H1 (cell line): ENCODE results near the gene GRAMD1B. TPM values are rescaled to one million over a fixed set of nuclear protein-coding genes. Genes with fewer than 3 reads are reported as not detected.

Source experiments
- CTCF ChIA-PET: fragments of 300-600 bp; sonication (Branson Sonifier 250); formaldehyde crosslinking; loops from one replicate; lab custom pipeline; 2021; ENCODE audit not compliant: partially characterized antibody; lab: Charles Lee
- POLR2A ChIA-PET: fragments of 300-600 bp; sonication (Branson Sonifier 250); formaldehyde crosslinking; loops from one replicate; lab custom pipeline; 2021; ENCODE audit warnings: inconsistent platforms; ENCODE audit not compliant: partially characterized antibody; lab: Charles Lee
- DNase-seq, 2 experiments: peaks; one replicate each; pipeline versions ENCODE4 v3.0.0 to v3.0.0-alpha.2; 2010 to 2022; ENCODE audit warnings: low spot score in 2 of 2, low read depth in 1 of 2, mixed read lengths in 1 of 2
- FAIRE-seq: peaks from 2 replicates; lab custom pipeline; 2011; peaks lifted over from hg19 to GRCh38; lab: Jason Lieb, UNC
- H2AFZ ChIP-seq: 2 replicates; pipeline ENCODE4 v1.8.1; 2012; ENCODE audit warnings: low read length, inconsistent platforms
- H2AK5ac ChIP-seq: 2 replicates; pipeline ENCODE4 v1.6.1; 2013; ENCODE audit warnings: low read depth, low read length
- H2BK120ac ChIP-seq: replicated peaks from 2 replicates; pipeline ENCODE3; 2013; ENCODE audit warnings: low read depth, low read length, inconsistent platforms
- H2BK12ac ChIP-seq: 2 replicates; pipeline ENCODE4 v1.6.1; 2013; ENCODE audit warnings: low read depth, low read length
- H2BK15ac ChIP-seq: 2 replicates; pipeline ENCODE4 v1.6.1; 2013; ENCODE audit warnings: low read length
- H2BK20ac ChIP-seq: 2 replicates; pipeline ENCODE4 v1.6.1; 2013; ENCODE audit warnings: low read length
- H2BK5ac ChIP-seq: 2 replicates; pipeline ENCODE4 v1.6.1; 2013; ENCODE audit warnings: low read depth, low read length
- H3K14ac ChIP-seq: 2 replicates; pipeline ENCODE4 v1.6.1; 2013; ENCODE audit warnings: inconsistent platforms; ENCODE audit not compliant: insufficient read length
- H3K18ac ChIP-seq: 2 replicates; pipeline ENCODE4 v1.6.1; 2013; ENCODE audit warnings: low read length; ENCODE audit errors: extremely low read depth
- H3K23ac ChIP-seq: 2 replicates; pipeline ENCODE4 v1.6.1; 2013; ENCODE audit warnings: inconsistent platforms; ENCODE audit not compliant: insufficient read length
- H3K23me2 ChIP-seq: 2 replicates; pipeline ENCODE4 v1.6.1; 2013; ENCODE audit warnings: low read depth, low read length
- H3K27ac ChIP-seq: 2 replicates; pipeline ENCODE4 v1.6.1; 2011; ENCODE audit warnings: low read depth, low read length, inconsistent platforms
- H3K27me3 ChIP-seq, 4 experiments: replicated peaks in 1 of 4; 1 replicate in 1 of 4; 2 replicates in 3 of 4; pipeline versions ENCODE4 v1.6.1 to v1.8.1; 2011 to 2013; ENCODE audit warnings: low read length in 3 of 4, mild to moderate bottlenecking in 3 of 4, inconsistent platforms in 2 of 4, mixed read lengths in 2 of 4, moderate library complexity in 1 of 4; ENCODE audit not compliant: control insufficient read depth in 3 of 4, insufficient read depth in 3 of 4; ENCODE audit errors: extremely low read depth in 1 of 4
- H3K36me3 ChIP-seq, 4 experiments: 2 replicates each; pipeline versions ENCODE4 v1.6.1 to v1.8.1; 2011 to 2013; ENCODE audit warnings: mild to moderate bottlenecking in 4 of 4, low read length in 3 of 4, moderate library complexity in 2 of 4, control low read depth in 1 of 4, inconsistent platforms in 1 of 4; ENCODE audit not compliant: insufficient read depth in 4 of 4, control insufficient read depth in 2 of 4
- H3K4ac ChIP-seq: replicated peaks from 2 replicates; pipeline ENCODE3; 2013; ENCODE audit warnings: low read length, low read depth, mixed read lengths, inconsistent platforms; ENCODE audit not compliant: insufficient read length
- H3K4me1 ChIP-seq, 4 experiments: replicated peaks in 1 of 4; 1 replicate in 1 of 4; 2 replicates in 3 of 4; pipeline versions ENCODE4 v1.6.1 to v1.8.1; 2011 to 2013; ENCODE audit warnings: low read length in 3 of 4, inconsistent platforms in 2 of 4, mixed read lengths in 1 of 4; ENCODE audit not compliant: insufficient read depth in 4 of 4, control insufficient read depth in 3 of 4
- H3K4me2 ChIP-seq, 2 experiments: 2 replicates each; pipeline versions ENCODE4 v1.6.1 to v1.8.1; 2011 to 2013; ENCODE audit warnings: low read depth in 2 of 2, low read length in 2 of 2, control low read depth in 1 of 2, inconsistent platforms in 1 of 2, mild to moderate bottlenecking in 1 of 2; ENCODE audit not compliant: insufficient read depth in 1 of 2
- H3K4me3 ChIP-seq, 4 experiments: fragments of 200-600, 300-600 bp in 1 of 4; sonication (generic), shearing (Covaris generic), sonication (Bioruptor Twin) in 1 of 4; 2 replicates each; pipeline versions ENCODE4 v1.5.1 to v1.8.1; 2011 to 2016; ENCODE audit warnings: low read length in 4 of 4, low read depth in 3 of 4, control low read depth in 2 of 4, inconsistent platforms in 2 of 4, mild to moderate bottlenecking in 2 of 4, mixed read lengths in 1 of 4, moderate library complexity in 1 of 4; ENCODE audit not compliant: insufficient read depth in 2 of 4; ENCODE audit errors: extremely low read depth in 1 of 4
- H3K56ac ChIP-seq: replicated peaks from 2 replicates; pipeline ENCODE3; 2013; ENCODE audit warnings: low read depth, mild to moderate bottlenecking, mixed read lengths, low read length, inconsistent platforms; ENCODE audit not compliant: insufficient read length
- H3K79me1 ChIP-seq: 2 replicates; pipeline ENCODE4 v1.6.1; 2013; ENCODE audit warnings: low read depth, low read length, control low read depth
- H3K79me2 ChIP-seq, 2 experiments: 2 replicates each; pipeline versions ENCODE4 v1.6.1 to v1.8.1; 2012 to 2013; ENCODE audit warnings: low read length in 2 of 2, mild to moderate bottlenecking in 2 of 2, inconsistent platforms in 1 of 2; ENCODE audit not compliant: insufficient read depth in 2 of 2, control insufficient read depth in 1 of 2
- H3K9ac ChIP-seq, 4 experiments: replicated peaks in 1 of 4; 1 replicate in 1 of 4; 2 replicates in 3 of 4; pipeline versions ENCODE4 v1.6.1 to v1.8.1; 2011 to 2013; ENCODE audit warnings: low read depth in 3 of 4, low read length in 3 of 4, control low read depth in 2 of 4, mild to moderate bottlenecking in 2 of 4, moderate library complexity in 2 of 4, inconsistent platforms in 1 of 4; ENCODE audit errors: extremely low read depth in 1 of 4
- H3K9me3 ChIP-seq, 2 experiments: 2 replicates each; pipeline versions ENCODE4 v1.6.1 to v1.8.1; 2012 to 2013; ENCODE audit warnings: mild to moderate bottlenecking in 2 of 2, moderate library complexity in 2 of 2, control low read depth in 1 of 2, inconsistent platforms in 1 of 2, low read depth in 1 of 2, low read length in 1 of 2, mixed read lengths in 1 of 2; ENCODE audit not compliant: insufficient read depth in 2 of 2
- H4K20me1 ChIP-seq, 2 experiments: replicated peaks in 1 of 2; 2 replicates each; pipeline versions ENCODE3 to v1.8.1; 2011 to 2013; ENCODE audit warnings: inconsistent platforms in 2 of 2, low read length in 2 of 2, mild to moderate bottlenecking in 1 of 2; ENCODE audit not compliant: insufficient read depth in 2 of 2, control insufficient read depth in 1 of 2
- H4K5ac ChIP-seq: 2 replicates; pipeline ENCODE4 v1.6.1; 2013; ENCODE audit warnings: low read length, low read depth, mixed read lengths, inconsistent platforms; ENCODE audit not compliant: insufficient read length
- H4K8ac ChIP-seq: 2 replicates; pipeline ENCODE4 v1.8.0; 2013; ENCODE audit warnings: mild to moderate bottlenecking, moderate library complexity, low read length, inconsistent platforms; ENCODE audit not compliant: insufficient read depth; ENCODE audit errors: extremely low read depth
- H4K91ac ChIP-seq: replicated peaks from 2 replicates; pipeline ENCODE3; 2013; ENCODE audit warnings: low read length, mixed read lengths, inconsistent platforms; ENCODE audit not compliant: insufficient read length
- MAFK ChIP-seq: IDR thresholded peaks from 2 replicates; pipeline ENCODE4 v1.6.1; 2012; ENCODE audit warnings: low read depth, mild to moderate bottlenecking, improper control_type of control experiment, low read length
- RAD21 ChIP-seq, 2 experiments: IDR thresholded peaks in 1 of 2; conservative IDR thresholded peaks in 1 of 2; 2 replicates each; pipeline ENCODE4 v1.6.1; 2011; ENCODE audit warnings: low read depth in 2 of 2, low read length in 2 of 2, improper control_type of control experiment in 1 of 2, inconsistent platforms in 1 of 2, mild to moderate bottlenecking in 1 of 2, moderate library complexity in 1 of 2
- SIX5 ChIP-seq: IDR thresholded peaks from 2 replicates; pipeline ENCODE4 v1.6.1; 2011; ENCODE audit warnings: mild to moderate bottlenecking, low read depth, low read length
- ZNF274 ChIP-seq: IDR thresholded peaks from 2 replicates; pipeline ENCODE4 v1.7.0; 2012; ENCODE audit warnings: low read length, borderline replicate concordance; ENCODE audit errors: extremely low read depth
- WGBS, 2 experiments: shearing (Covaris generic) in 1 of 2; methylation state at CpG; one replicate each; pipeline versions ENCODE4 v1.1.6 to v1.1.7; 2013 to 2015; ENCODE audit warnings: low lambda C conversion rate in 2 of 2, mixed read lengths in 2 of 2, inconsistent platforms in 1 of 2, low coverage in 1 of 2, missing lambda C conversion rate in 1 of 2; ENCODE audit not compliant: insufficient replicate concordance in 2 of 2, insufficient coverage in 1 of 2, insufficient read length in 1 of 2; ENCODE audit errors: extremely low coverage in 1 of 2, missing lambda C conversion rate in 1 of 2; 5-methylcytosine and 5-hydroxymethylcytosine counted together
- polyA plus RNA-seq, 7 experiments: library from polyadenylated mRNA; depleted of rRNA in 3 of 7; stranded (reverse) in 5 of 7; unstranded in 2 of 7; fragments of >200 nt in 5 of 7; fragments of 200-250 nt in 2 of 7; gene quantifications; 1 replicate in 5 of 7; 2 replicates in 1 of 7; 4 replicates in 1 of 7; pipeline versions ENCODE4 v1.2.1 to v1.2.3, GENCODE V29; 2011 to 2013; ENCODE audit warnings: missing spikeins in 2 of 7, mixed read lengths in 2 of 7
- total RNA-seq: library from RNA; stranded (reverse); fragmentation: NEBNext Ultra II Directional; extraction: Animal tissue kit (Norgen Biotek cat#: 25700); gene quantifications from 2 replicates; pipeline ENCODE4 v1.2.1, GENCODE V29; 2021
- TF ChIP-seq, protein P1 (sequence below): IDR thresholded peaks from 2 replicates; pipeline ENCODE4 v1.6.1; 2012; ENCODE audit warnings: inconsistent platforms
- TF ChIP-seq, protein P2 (sequence below), 3 experiments: IDR thresholded peaks; 1 replicate in 2 of 3; 2 replicates in 1 of 3; pipeline versions ENCODE4 v1.5.1 to v1.6.1; 2011; ENCODE audit warnings: low read length in 3 of 3, mild to moderate bottlenecking in 3 of 3, inconsistent platforms in 2 of 3, low read depth in 1 of 3, moderate library complexity in 1 of 3; ENCODE audit not compliant: insufficient read depth in 1 of 3; ENCODE audit errors: control extremely low read depth in 1 of 3
- TF ChIP-seq, protein P3 (sequence below): IDR thresholded peaks from 2 replicates; pipeline ENCODE4 v1.6.1; 2012; ENCODE audit warnings: inconsistent platforms

The GRAMD1B gene
- total and polyA plus RNA-seq, 2 of the 8 experiments (the other 6 are each of a cell fraction or from before 2014, with no cell fraction given), result 10.1 to 21.2 TPM

DNA sequence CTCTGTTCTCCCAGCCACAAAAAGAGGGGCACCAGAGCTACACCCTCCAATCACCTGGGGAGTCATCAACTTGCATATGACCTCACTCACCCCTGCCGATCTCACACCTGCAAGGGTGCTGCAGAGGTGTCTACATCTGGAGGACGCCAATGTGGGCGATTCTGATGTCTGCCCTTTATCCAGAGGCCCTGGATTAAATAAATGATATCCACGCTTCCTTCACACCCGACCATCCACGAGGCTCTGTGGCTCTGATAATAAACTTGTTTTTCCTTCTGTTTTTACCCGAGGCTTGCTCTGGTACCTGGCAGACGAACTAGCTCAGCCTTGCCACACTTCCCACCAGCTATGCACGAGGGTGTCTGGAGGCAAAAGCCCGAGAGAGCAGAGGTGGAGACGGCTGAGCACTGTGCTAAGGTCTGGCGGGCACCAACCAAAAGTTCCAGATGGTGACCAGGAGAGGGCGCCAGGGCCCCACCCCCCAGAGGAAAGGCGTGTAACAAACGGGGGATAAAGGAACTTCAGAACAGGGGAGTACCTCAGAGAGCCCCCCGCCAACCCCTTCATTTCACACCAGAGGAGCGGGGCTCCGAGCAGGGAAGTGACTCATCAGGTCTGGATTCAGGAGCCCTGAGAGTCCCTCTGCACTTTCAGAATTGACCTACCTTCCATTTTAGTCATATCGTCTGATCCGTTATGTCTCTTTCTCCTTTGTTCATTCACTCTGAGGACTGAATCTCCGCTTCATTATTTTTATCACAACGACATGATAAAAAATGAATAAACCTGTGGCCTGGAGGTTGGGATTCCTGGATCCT, 210.8 kb downstream of the GRAMD1B start:
- peak; percentile 87 for FAIRE-seq
- POLR2A ChIA-PET, result interaction anchor here (1.1 kb wide), 1 partner anchor 208 kb away, joined by 3 read pairs; no protein-coding TSS in a partner anchor

More for the DNA sequence above, 210.8 kb downstream of the GRAMD1B start:
- no peak overlapping the region for H3K4ac ChIP-seq
- peak overlapping the region; percentile 48 for H3K18ac ChIP-seq
- H2BK120ac ChIP-seq, result no peak overlapping the region
- H3K23ac ChIP-seq, result no peak overlapping the region
- no peaks in the 10 kb centered on the region for H3K79me2 ChIP-seq
- no peak overlapping the region for H2AK5ac ChIP-seq
- WGBS, 2 experiments, result 45% methylated on average over 22 of the region's 22 CpGs; no CpG with 5 or more reads in 1 of the 2 experiments
- H3K27me3 ChIP-seq, result 0 out of 7 replicates have a peak, but pooled peaks cover 0 to 2% (median 0%) of the 10 kb centered on the region in 4 experiments
- H3K9me3 ChIP-seq, result no peaks in the 10 kb centered on the region
- H2BK20ac ChIP-seq, result no peak overlapping the region
- no peak overlapping the region for H3K27ac ChIP-seq
- peak overlapping the region; percentile 87 for H2AFZ ChIP-seq
- H4K91ac ChIP-seq, result no peak overlapping the region
- no peaks in the 10 kb centered on the region for H3K36me3 ChIP-seq
- no peak overlapping the region for H3K9ac ChIP-seq
- H3K4me1 ChIP-seq, result peaks cover 0 to 4% (median 3%) of the 10 kb centered on the region in 4 experiments; a peak in 5 of 7 replicates
- no peak overlapping the region for H4K8ac ChIP-seq
- H3K56ac ChIP-seq, result no peak overlapping the region
- TF ChIP-seq RAD21 (IDR thresholded peaks at IDR 0.05 in 1 of 2, conservative IDR thresholded peaks at IDR 0.05 in 1 of 2; ENCODE audit: low read depth in 2 of 2, low read length in 2 of 2) (peak; percentile 94 to 95), MAFK (no peak), ZNF274 (no peak), SIX5 (no peak)
- TF ChIP-seq, protein P1, sequence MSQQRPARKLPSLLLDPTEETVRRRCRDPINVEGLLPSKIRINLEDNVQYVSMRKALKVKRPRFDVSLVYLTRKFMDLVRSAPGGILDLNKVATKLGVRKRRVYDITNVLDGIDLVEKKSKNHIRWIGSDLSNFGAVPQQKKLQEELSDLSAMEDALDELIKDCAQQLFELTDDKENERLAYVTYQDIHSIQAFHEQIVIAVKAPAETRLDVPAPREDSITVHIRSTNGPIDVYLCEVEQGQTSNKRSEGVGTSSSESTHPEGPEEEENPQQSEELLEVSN, result peak; percentile 71
- TF ChIP-seq, protein P2, sequence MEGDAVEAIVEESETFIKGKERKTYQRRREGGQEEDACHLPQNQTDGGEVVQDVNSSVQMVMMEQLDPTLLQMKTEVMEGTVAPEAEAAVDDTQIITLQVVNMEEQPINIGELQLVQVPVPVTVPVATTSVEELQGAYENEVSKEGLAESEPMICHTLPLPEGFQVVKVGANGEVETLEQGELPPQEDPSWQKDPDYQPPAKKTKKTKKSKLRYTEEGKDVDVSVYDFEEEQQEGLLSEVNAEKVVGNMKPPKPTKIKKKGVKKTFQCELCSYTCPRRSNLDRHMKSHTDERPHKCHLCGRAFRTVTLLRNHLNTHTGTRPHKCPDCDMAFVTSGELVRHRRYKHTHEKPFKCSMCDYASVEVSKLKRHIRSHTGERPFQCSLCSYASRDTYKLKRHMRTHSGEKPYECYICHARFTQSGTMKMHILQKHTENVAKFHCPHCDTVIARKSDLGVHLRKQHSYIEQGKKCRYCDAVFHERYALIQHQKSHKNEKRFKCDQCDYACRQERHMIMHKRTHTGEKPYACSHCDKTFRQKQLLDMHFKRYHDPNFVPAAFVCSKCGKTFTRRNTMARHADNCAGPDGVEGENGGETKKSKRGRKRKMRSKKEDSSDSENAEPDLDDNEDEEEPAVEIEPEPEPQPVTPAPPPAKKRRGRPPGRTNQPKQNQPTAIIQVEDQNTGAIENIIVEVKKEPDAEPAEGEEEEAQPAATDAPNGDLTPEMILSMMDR (IDR thresholded peaks at IDR 0.05; ENCODE audit: control extremely low read depth in 1 of 3, insufficient read depth in 1 of 3, low read depth in 1 of 3, low read length in 3 of 3), result peak; percentile 85 to 92 (median 86)
- TF ChIP-seq, protein P3, sequence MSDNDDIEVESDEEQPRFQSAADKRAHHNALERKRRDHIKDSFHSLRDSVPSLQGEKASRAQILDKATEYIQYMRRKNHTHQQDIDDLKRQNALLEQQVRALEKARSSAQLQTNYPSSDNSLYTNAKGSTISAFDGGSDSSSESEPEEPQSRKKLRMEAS, result peak; percentile 58
- no peak overlapping the region for H3K14ac ChIP-seq
- H2BK5ac ChIP-seq, result no peak overlapping the region
- no peak overlapping the region for H2BK15ac ChIP-seq
- H3K4me3 ChIP-seq, result no peak overlapping the region
- no peaks in the 10 kb centered on the region for H3K79me1 ChIP-seq
- peak in 1 of 2 experiments; percentile 86 for DNase-seq
- no peaks in the 10 kb centered on the region for H4K20me1 ChIP-seq
- no peaks in the 10 kb centered on the region for H3K23me2 ChIP-seq
- no peak overlapping the region for H4K5ac ChIP-seq
- H3K4me2 ChIP-seq, result 0 out of 4 replicates have a peak overlapping the region, but pooled peaks of 1 of the 2 experiments have one; percentile 1
- no peak overlapping the region for H2BK12ac ChIP-seq
- CTCF ChIA-PET, result interaction anchor here (0.6 to 9.6 kb wide), 30 partner anchors 9 to 533 kb away, joined by 3 to 301 read pairs (median 4); partner anchors contain the start of gene SCN3B
